ENCODE measurements around the gene SELENOS. TPM values are rescaled to one million over a fixed set of nuclear protein-coding genes. Genes with fewer than 3 reads are reported as not detected.

SELENOS gene, protein sequence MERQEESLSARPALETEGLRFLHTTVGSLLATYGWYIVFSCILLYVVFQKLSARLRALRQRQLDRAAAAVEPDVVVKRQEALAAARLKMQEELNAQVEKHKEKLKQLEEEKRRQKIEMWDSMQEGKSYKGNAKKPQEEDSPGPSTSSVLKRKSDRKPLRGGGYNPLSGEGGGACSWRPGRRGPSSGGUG
- 48.9 TPM for total RNA-seq

DNA sequence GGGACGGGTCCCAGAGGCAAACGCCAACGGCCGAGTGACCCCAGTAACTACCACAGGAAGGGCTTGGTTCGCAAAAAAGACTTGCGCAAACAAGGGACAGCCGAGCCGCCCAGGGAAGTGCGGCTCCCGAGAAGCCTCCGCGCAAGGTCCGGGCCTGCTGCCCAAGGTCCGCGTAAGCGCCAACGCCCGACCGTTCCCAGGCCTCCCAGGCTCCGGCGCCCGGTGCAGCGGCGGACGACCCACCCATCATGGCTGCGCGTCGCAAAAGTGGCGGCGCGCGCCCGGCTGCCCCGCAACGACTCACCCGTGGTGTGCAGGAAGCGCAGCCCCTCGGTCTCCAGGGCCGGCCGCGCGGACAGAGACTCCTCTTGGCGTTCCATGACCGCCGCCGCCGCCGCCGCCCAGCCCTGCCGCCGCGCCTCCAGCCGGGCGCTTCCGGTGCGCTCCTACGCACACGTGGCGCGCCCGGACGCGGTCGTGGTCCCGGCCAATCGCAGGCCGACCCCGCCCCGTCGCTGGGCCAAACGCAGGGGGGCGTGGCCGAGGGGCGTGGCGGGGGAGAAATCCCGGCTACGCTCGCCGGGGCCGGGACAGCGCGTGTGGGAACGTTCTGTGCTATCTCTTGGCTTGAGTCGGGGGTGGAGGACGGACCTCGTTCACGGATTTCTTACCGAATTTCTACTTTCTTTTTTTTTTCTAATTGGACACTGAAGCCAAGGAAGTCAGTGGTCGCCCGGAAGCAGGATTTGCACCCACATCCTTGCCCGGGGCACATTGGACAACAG, at the start of gene SELENOS:
Gene SELENOS, minus strand, starts transcription at position 448 of the 785 bp plus-strand sequence. Its CDS starts 68 bp downstream, at position 380.
- DNase-seq (ENCODE audit: low spot score in 2 of 2) (peak; percentile 88 to 90), FAIRE-seq (no peak)

DNA sequence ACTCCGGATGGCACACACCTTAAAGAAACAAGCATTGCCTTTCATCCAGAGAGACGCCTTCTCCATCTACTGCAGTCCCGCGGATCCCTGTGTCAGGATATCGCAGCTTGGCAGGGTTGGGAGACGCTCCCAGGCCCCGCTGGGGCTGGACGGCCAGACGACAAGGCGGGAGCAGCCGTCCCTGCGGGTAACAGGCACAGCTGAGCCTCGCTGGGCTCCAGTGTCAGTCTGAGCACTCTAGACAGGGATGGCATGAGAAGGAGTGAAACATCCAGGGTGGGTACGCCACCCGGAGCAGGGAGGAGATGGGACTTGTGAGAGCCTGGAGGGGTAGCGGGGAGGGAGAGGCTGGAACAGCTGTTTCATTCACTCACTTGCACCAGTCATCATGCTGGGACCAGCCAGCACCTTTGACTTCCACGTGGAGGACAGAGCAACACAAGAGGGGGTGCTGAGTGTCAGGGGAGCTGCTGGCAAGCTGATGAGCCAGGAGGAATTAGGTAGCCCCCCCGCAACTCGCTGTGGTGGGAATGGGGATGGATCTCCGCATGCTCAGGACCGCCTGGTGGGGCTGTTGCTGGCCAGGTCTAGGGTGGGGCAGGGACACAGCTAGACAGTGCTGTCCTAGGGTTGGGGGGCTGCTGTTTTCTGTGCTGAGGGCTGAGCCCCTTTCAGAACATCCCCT, 49.3 kb upstream of the SELENOS start:
- FAIRE-seq = no peak
- no peak for DNase-seq (ENCODE audit: low spot score in 2 of 2)

DNA sequence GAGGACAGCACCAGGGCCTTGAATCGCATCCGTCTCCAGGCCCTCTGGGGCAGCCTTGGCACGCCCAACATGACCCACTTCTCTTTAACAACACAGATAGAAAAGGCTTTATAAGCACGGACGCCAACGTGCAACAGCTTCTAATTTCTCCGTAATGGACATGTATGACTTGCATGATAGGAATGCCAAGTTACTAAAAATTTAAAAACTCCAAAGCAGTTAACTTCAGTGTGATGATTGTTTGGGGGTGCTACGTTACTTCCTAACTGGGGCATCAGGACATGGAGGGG, 48.7 kb upstream of the SELENOS start:
- DNase-seq (ENCODE audit: low spot score in 2 of 2) (no peak), FAIRE-seq (no peak)

DNA sequence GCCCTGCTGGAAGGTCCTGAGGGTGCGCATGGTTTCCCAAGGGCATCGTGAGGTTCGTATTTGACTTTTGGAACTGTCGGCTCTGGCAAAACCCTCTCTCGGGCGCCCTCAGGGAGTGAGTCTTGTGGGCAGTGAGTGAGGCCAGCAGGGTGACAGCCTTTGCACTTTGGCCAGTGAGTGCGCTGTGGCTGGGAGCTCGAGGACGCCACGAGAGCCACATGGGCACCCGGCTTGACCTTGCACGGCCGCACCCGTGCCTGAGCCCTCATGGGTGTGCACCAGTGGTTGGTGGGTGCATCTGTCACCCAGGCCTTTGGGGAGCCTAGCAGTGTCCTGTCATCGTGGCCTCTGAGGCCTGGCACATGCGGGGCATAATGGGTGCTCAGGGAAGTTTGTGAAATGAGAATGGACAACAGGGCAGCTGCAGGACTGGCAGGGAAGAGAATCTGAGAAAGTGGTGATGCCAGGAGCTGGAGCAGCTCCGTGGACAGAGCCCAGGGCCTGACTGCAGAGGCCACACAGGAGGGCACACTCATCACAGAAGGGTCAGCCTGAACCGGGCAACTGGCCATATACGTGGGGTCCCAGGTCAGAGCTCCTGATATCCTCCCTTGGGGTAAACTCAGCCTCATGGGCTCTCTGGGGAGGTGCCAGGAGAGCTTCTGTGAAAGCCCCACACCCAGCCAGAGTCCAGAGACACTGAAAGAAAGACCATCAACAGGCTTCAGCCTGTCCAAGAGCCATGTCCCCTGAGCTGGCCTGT, 48.2 kb upstream of the SELENOS start:
- no peak for FAIRE-seq
- no peak for DNase-seq (ENCODE audit: low spot score in 2 of 2)

DNA sequence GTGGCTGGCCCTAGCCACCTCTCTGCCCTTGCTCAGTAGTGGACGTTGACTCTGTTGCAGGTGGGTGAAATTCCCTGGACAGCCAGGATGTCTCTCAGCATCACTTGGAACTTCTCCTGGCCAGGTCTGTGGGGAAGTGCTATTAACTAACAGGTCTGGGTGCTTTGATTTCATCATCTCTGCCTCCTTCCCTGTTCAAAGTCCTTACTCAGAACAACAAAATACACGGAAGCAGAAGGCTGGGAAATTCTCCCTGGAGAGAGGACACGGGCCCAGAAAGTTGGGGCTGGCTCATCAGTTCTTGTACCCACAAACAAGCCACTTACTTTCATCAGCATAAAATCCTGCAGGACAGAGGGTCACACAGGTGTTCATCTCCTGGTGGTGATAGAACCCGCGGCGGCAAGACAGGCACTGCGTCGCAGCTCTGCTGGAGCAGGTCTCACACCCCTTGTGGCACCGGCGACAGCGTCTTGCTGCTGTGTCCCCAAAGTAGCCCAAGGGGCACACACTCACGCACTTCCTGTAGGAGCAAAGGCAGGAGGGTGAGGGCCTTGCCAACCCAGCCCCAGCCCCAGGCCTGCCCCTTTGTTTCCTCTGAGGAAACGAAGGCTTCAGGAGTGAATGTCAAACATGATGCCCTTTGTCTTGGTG, 47.4 kb upstream of the SELENOS start:
- DNase-seq (ENCODE audit: low spot score in 2 of 2) (no peak), FAIRE-seq (no peak)

GRCh38 chr15:101323793-101324523, 46.7 kb upstream of the SELENOS start:
- DNase-seq (ENCODE audit: low spot score in 2 of 2) (no peak), FAIRE-seq (no peak)

GRCh38 chr15:101322854-101323477, 45.7 kb upstream of the SELENOS start:
- no peak for DNase-seq (ENCODE audit: low spot score in 2 of 2)
- FAIRE-seq = no peak

DNA sequence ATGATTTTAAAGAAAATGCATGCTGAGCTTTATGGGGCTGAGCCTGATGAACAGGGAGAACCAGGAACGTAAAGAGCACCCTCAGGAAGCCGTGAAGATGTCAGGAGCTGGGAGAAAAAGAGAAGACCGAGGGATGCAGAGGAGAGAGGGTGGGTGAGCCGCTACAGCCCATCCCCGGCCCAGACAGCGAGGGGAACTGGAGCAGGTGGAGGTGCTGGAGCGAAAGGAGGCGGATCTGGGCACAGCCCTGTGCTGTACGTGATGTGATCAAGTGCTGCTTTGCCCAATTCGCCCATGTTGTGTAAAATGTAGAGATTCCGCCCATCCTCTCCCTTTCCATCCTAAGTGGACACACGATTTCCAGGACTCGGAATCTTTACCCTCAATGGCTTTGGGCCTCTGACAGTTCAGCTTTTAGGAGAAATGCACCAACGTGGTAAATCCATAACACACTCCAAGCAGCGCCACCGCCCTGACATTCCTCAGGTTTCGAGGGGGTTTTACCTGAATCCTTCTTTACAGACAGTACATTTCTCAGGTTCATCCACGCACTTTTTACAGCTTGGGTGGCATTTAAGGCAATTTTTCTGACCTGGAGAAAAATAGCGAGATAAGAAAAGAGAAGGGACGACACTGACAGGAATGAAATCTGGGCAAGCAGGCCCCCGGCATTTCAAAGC, 44.9 kb upstream of the SELENOS start:
- DNase-seq (ENCODE audit: low spot score in 2 of 2) = no peak
- FAIRE-seq = no peak

- FAIRE-seq = no peak
- no peak for DNase-seq (ENCODE audit: low spot score in 2 of 2)
Measured at GRCh38 chr15:101320501-101321052, 43.3 kb upstream of the SELENOS start.

DNA sequence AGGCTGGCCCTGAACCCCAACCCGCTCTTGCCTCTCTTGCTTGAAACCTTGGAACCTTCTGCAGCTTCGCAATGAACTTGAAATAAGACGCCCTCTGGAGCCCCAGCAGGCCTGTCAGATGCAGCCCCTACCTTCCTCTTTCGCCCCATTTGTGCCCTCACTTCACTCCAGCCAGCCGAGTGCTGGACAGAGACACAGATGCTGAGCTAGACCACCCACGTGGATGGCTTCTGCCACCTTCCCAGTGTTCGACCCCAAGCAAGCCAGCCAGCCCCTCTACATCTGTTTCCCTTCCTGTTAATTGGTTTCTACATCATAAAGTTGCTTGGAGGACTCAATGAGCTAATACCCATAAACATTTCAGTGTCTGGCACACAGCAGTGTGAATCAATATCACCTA, 41.6 kb upstream of the SELENOS start:
- FAIRE-seq (no peak), DNase-seq (ENCODE audit: low spot score in 2 of 2) (no peak)

DNA sequence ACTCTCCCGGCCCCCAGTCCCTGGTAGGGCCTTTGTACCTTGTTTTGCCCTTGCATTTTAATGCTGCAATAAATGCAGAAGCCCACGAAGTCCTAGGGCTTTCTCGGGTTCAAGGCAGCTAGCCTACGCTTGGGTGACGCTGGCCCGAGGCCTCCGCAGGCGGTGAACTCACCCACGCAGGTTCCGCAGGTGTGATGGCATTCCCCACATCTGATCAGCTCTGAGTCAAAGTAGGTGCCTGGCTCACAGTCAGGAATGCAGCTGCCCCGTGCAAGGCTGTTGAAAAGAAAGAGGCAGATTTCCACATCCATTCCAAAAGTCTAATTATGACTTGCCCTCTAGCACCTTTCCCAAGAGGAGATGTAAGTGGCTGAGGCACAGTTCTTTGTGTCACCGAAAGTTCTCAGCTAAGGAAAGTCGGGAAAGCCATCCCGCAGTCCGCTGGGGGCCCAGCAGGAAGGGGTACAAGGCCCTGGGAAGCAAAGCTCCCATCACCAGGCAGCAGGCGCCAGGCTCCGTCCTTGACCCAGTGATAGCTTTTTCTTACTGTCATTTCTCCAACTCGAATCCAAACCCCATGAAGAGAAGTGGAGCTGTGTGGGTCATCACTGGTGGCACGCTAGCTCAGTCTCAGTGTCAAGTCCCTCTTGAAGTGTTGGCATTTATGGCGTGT, 41.0 kb upstream of the SELENOS start:
- no peak for DNase-seq (ENCODE audit: low spot score in 2 of 2)
- no peak for FAIRE-seq

DNA sequence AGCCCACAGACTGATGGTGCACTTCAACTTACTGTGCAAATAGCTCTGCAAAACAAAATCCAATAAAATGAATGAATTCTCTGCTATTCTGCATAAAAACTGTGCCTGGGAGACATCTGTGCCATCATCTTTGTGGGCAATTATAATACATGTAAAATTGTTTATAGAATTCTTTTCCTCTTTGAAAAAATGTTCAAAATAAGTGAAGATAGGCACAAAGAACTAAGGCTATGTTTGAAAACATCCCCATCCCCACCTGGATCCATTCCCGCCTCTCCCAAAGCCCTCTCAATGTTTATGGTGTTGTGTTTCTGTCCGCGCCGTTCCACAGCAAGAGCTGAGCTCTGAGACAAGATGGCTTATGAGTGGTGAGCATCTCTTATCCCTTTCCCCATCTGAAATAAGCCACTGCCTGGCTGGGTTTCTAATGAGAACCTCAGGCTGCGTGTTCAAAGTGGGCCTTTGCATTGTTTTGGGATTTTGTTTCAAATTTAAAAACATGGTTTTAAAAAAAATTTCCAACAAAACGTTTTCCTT, 40.1 kb upstream of the SELENOS start:
- FAIRE-seq (no peak), DNase-seq (ENCODE audit: low spot score in 2 of 2) (no peak)

DNA sequence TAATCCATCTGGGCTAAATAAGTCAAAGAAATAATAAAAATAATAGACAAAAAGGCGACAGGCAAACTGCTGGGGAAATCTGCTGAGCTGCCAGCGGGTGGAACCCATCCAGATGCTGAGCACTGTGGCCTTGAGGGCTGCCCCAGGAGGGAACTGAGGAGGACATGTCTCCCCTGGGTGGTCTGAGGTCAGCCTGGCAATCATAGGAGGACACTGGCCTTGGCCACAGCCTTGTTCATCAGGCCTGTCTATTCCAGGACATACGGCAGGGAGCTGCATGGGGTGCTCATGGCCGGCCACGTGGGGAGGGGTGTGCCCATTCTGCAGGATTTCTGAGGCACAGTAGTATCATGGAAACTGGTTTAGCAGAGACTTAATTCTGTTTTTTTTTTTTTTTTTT, 39.2 kb upstream of the SELENOS start:
- FAIRE-seq (no peak), DNase-seq (ENCODE audit: low spot score in 2 of 2) (no peak)

GRCh38 chr15:101315736-101316135, 38.5 kb upstream of the SELENOS start:
- no peak for DNase-seq (ENCODE audit: low spot score in 2 of 2)
- no peak for FAIRE-seq

GRCh38 chr15:101314336-101315125, 37.2 kb upstream of the SELENOS start:
- no peak for DNase-seq (ENCODE audit: low spot score in 2 of 2)
- no peak for FAIRE-seq

GRCh38 chr15:101313041-101313761, 35.9 kb upstream of the SELENOS start:
- no peak for DNase-seq (ENCODE audit: low spot score in 2 of 2)
- no peak for FAIRE-seq

Measured in frontal cortex (tissue), 4 donors.